Effector memory CD4-positive, alpha-beta T cell (primary cell): ENCODE data around the gene KCNQ4.

Experiments used
- DNase-seq, 3 donors: peaks; one replicate each; pipeline ENCODE4 v3.0.0-alpha.2; 2020
- H3K27ac ChIP-seq: 2 replicates; pipeline ENCODE4 v1.7.0; 2013; ENCODE audit warnings: mild to moderate bottlenecking, low read length, moderate library complexity; ENCODE audit not compliant: insufficient read depth, poor library complexity, severe bottlenecking
- H3K27me3 ChIP-seq: replicated peaks from 2 replicates; pipeline ENCODE4 v1.7.0; 2013; ENCODE audit warnings: mild to moderate bottlenecking, low read length; ENCODE audit not compliant: insufficient read depth, control insufficient read depth, poor library complexity, severe bottlenecking
- H3K36me3 ChIP-seq: 2 replicates; pipeline ENCODE4 v1.7.0; 2013; ENCODE audit warnings: mild to moderate bottlenecking, low read length, moderate library complexity; ENCODE audit not compliant: control insufficient read depth, insufficient read depth
- H3K4me1 ChIP-seq: 2 replicates; pipeline ENCODE4 v1.7.0; 2013; ENCODE audit warnings: low read length, mild to moderate bottlenecking; ENCODE audit not compliant: control insufficient read depth, insufficient read depth, poor library complexity, severe bottlenecking
- H3K4me3 ChIP-seq: 2 replicates; pipeline ENCODE4 v1.7.0; 2013; ENCODE audit warnings: low read length, low read depth, mild to moderate bottlenecking; ENCODE audit not compliant: insufficient read depth, poor library complexity, severe bottlenecking
- H3K9me3 ChIP-seq: 2 replicates; pipeline ENCODE4 v1.7.0; 2013; ENCODE audit warnings: mild to moderate bottlenecking, low read length, moderate library complexity; ENCODE audit not compliant: control insufficient read depth

The KCNQ4 gene

GRCh38 chr1:40794974-40795715, 11.6 kb downstream of the KCNQ4 start:
- no peak overlapping the region for H3K4me3 ChIP-seq
- no peaks in the 10 kb centered on the region for H3K36me3 ChIP-seq
- no peaks in the 10 kb centered on the region for H3K27me3 ChIP-seq
- H3K9me3 ChIP-seq: no peaks in the 10 kb centered on the region
- no peak for DNase-seq
- no peak overlapping the region for H3K27ac ChIP-seq
- H3K4me1 ChIP-seq: no peaks in the 10 kb centered on the region

- H3K4me1 ChIP-seq: no peaks in the 10 kb centered on the region
- H3K36me3 ChIP-seq: no peaks in the 10 kb centered on the region
- DNase-seq: no peak
- H3K27ac ChIP-seq: no peak overlapping the region
- H3K27me3 ChIP-seq: no peaks in the 10 kb centered on the region
- no peak overlapping the region for H3K4me3 ChIP-seq
- H3K9me3 ChIP-seq: no peaks in the 10 kb centered on the region
Measured at GRCh38 chr1:40795811-40796586, 12.4 kb downstream of the KCNQ4 start.

- H3K27ac ChIP-seq: no peak overlapping the region
- H3K27me3 ChIP-seq: no peaks in the 10 kb centered on the region
- H3K4me3 ChIP-seq: no peak overlapping the region
- H3K4me1 ChIP-seq: peaks cover 8% of the 10 kb centered on the region
- H3K9me3 ChIP-seq: no peaks in the 10 kb centered on the region
- no peaks in the 10 kb centered on the region for H3K36me3 ChIP-seq
- DNase-seq: no peak
Measured at GRCh38 chr1:40796939-40797667, 13.5 kb downstream of the KCNQ4 start.

- no peak for DNase-seq
Measured at GRCh38 chr1:40797668-40798010, 14.1 kb downstream of the KCNQ4 start.

GRCh38 chr1:40798366-40799281, 15.0 kb downstream of the KCNQ4 start:
- no peak overlapping the region for H3K27ac ChIP-seq
- no peaks in the 10 kb centered on the region for H3K36me3 ChIP-seq
- H3K27me3 ChIP-seq: no peaks in the 10 kb centered on the region
- H3K4me1 ChIP-seq: peaks cover 9% of the 10 kb centered on the region
- H3K9me3 ChIP-seq: no peaks in the 10 kb centered on the region
- no peak for DNase-seq
- H3K4me3 ChIP-seq: no peak overlapping the region

More at GRCh38 chr1:40797668-40798010, 14.1 kb downstream of the KCNQ4 start:
- Histone ChIP-seq H3K9me3 (no peaks in the 10 kb centered on the region), H3K4me1 (peaks cover 9% of the 10 kb centered on the region), H3K36me3 (no peaks in the 10 kb centered on the region), H3K27ac (no peak overlapping the region), H3K4me3 (no peak overlapping the region), H3K27me3 (no peaks in the 10 kb centered on the region)

- Histone ChIP-seq H3K27ac (no peak overlapping the region), H3K4me1 (peaks cover 9% of the 10 kb centered on the region), H3K27me3 (no peaks in the 10 kb centered on the region), H3K36me3 (no peaks in the 10 kb centered on the region), H3K4me3 (no peak overlapping the region), H3K9me3 (no peaks in the 10 kb centered on the region)
- DNase-seq: no peak
Measured at GRCh38 chr1:40799351-40799867, 15.8 kb downstream of the KCNQ4 start.

- no peak for DNase-seq
- Histone ChIP-seq H3K36me3 (no peaks in the 10 kb centered on the region), H3K4me1 (peaks cover 9% of the 10 kb centered on the region), H3K27ac (peak overlapping the region; percentile 53), H3K27me3 (no peaks in the 10 kb centered on the region), H3K9me3 (no peaks in the 10 kb centered on the region), H3K4me3 (peak overlapping the region; percentile 37)
Measured at GRCh38 chr1:40801742-40802077, 18.1 kb downstream of the KCNQ4 start.

- Histone ChIP-seq H3K36me3 (no peaks in the 10 kb centered on the region), H3K4me3 (peak overlapping the region; percentile 37), H3K9me3 (no peaks in the 10 kb centered on the region), H3K27me3 (no peaks in the 10 kb centered on the region), H3K4me1 (peaks cover 9% of the 10 kb centered on the region), H3K27ac (peak overlapping the region; percentile 53)
- DNase-seq: peak; percentile 83 to 84 (median 83)
Measured at GRCh38 chr1:40802078-40802741, 18.6 kb downstream of the KCNQ4 start.

- H3K27me3 ChIP-seq: no peaks in the 10 kb centered on the region
- H3K4me1 ChIP-seq: peaks cover 9% of the 10 kb centered on the region
- peak overlapping the region; percentile 27 for H3K4me3 ChIP-seq
- H3K36me3 ChIP-seq: no peaks in the 10 kb centered on the region
- no peak for DNase-seq
- H3K9me3 ChIP-seq: no peaks in the 10 kb centered on the region
- peak overlapping the region; percentile 53 for H3K27ac ChIP-seq
Measured at GRCh38 chr1:40802742-40803113, 19.1 kb downstream of the KCNQ4 start.
